ENCODE results near the gene PDF.
"Not testable (repeated sequence)": the region's sequence is repeated elsewhere in the genome, so short reads cannot be mapped to it uniquely, and the experiment has no call there.

Gene PDF

DNA sequence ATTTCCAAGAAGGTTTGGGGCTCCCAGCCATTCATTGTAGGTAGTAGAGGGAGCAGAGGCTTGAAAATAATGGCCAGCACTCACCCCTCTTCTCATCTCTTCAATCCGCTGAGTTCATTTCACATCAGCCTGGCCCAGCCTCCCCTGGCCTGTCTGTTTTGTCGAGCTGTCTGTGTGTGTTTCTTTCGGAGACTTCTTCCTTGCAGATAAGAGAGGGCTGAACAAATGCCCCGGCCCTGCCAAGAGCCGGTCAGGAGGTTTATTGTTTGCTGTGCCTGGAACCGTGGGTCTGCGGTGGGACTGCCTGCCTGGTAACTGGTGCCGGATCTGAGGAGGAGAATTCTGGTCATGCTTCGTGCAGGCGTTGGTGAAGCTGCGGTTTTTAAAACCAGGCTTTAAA is 15.9 kb downstream of the PDF start:
- DNase-seq, result no peak

DNA sequence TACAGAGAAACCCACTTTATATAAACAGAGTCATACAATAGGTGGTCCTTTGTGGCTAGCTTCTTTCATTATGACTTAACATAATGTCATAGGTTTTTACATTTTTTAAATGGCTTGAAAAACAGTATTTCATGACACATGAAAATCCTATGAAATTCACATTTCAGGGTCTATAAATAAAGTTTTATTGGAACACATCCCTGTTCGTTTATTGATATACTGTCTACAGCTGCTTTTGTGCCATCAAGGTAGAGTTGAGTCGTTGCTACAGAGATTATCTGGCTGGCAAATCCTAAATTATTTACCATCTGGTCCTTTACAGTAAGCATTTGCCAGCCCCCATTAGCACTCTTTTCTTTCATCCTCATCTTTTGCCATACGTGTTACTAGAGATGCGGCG is 16.9 kb downstream of the PDF start:
- DNase-seq, result no peak

DNA sequence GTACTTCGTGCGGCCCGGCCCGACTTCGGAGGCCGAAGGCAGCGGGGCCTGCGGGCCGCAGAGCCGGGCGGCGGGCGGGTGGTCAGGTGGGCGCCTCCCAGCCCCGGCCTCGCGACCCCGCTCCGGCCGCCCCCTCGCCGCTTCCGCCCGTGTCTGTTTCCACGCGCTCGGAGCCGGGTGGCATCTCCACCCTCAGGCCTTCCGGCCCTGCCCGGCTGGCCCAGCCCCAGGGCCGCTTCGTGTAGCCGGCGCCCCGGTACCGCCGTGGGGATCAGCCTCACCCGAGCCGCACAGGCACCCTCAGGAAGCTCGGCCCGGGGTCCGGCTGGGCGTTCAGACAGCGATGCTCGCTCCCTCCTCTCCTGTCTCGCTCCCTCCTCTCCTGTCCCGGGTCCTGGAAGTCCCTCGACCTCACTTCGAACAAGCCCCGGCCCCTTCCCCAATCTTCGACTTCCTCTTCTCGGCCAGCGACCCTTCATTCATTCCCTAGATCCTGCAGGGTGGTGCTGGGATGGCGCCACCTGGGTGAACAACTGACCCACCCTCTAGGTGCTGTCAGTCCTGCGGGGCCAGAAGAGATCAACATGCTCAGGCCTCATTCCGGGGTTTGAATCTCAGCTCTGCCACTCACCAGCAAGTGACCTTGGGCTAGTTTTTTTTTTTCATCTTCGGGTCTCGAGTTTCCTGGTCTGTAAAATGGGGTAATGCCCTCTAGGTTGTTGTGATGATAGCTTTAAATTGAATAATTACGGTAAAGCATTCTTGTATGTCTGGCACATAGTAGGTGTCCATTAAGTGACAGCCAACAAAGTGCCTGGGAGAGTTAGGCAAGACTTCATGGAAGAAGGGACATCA is 18.6 kb downstream of the PDF start:
- peak; percentile 6 for DNase-seq

DNA sequence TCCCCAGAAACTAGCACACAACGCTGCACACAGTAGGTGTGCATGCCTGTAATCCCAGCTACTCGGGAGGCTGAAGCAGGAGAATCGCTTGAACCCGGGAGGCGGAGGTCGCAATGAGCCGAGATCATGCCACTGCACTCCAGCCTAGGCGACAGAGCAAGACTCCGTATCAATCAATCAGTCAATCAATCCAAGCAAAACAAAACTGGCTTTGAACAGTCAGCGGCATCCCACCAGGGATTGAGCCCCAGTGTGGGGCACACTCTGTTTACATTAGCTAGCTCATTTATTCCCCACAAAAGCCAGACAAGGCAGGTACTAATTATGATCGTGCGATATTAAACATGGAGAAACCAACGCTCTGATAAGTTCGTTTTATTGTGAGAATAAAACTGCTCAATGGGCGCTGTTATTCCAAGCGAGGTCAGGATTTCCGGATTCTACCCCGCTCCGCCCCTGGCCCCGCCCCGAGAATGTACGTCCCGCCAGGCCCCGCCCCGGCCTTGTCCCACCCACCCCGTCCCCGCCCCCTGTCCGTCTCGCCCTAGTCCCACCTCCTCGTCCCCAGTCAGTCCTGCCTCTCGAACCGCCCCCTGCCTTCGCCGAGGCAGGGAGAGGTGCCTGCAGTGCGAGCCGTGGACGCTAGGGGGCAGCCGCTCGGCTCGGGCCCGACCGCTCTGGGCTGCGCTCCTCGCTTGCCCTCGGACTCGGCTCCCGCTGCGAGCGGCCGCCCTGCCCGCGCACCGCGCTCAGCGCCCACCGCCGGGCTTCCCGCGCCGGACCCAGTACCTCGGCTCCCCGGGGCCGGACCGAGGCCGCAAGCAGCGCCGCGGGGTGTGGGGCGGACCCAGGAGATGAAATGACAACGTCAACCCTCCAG is 19.5 kb downstream of the PDF start, which contains the start of gene VPS4A:
VPS4A (plus strand) TSS at position 698 of the 880 bp plus-strand sequence; CDS start at position 860, 162 bp downstream.
- peak; percentile 95 for DNase-seq

DNA sequence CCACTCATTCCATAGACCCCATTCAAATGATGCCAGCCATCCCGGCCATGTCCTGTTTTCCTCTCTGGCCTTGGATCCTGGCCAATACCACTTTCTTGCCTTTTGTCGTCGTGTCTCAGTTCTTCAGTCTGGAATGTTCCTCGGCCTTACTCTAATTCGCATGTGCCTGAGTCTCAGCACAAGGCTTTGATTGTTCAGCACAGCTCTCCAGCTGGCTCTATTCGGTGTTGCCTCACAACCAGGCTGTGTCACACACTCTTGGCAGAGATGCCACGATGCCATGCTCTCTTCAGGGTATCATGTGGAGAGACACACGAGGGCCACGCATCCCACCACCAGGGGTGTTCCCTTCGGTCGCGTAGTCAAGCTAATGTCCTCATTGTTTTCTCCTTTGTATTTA is 21.1 kb downstream of the PDF start:
- DNase-seq, result no peak

DNA sequence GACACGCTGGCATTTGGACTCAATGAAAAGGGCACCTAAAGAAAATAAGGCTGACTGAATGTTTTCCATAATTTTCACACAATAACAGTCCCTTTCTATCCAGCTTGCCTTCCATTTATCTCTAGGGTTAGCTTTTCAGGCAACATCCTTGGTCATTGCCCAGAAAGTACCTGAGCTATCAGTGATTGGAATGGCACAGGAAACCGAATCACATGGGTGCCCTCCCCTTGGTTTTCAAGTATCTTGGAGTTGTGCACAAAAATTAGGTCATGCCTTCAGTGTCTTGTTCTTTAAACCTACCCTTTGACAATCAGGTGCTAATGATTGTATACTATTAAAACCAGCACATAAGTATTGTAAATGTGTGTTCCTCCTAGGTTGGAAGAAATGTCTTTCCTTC is 22.5 kb downstream of the PDF start:
- no peak for DNase-seq

DNA sequence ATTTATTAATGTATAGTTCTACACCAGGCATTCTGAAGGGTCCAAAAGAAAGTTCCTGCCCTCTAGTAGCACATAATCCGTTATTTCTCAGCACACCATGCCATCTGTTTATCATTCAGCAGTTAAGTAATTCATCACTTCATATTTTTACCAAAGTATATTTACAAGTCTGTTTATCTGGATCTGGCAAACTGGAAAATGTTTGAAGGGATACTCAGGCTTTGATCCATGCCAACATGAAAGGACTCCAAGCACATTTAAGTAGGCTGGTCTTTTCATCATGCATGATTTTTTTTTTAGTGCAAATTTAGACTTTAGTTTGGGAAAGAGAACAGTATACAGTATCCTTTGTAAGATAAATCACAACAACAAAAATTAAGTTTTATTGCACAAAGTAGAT is 23.3 kb downstream of the PDF start:
- no peak for DNase-seq

DNA sequence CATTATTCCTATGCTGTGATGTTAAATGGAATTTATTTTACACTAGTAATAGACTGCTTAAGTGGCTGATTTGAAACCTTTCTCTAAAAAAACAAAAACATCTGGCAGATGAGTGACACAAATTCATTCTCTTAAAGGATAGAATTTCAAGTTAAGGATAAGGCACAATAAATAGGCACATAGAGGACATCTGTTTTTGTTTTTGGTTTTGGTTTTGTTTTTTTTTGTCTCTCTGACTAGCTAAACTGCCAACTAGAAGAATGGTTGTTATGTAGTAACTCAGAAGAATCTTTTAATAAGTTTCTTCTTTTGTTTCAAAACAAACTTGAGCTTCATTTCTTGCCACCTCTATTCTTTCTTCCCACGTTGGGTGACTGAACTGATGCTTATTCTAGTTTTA is 24.4 kb downstream of the PDF start:
- no peak for DNase-seq

DNA sequence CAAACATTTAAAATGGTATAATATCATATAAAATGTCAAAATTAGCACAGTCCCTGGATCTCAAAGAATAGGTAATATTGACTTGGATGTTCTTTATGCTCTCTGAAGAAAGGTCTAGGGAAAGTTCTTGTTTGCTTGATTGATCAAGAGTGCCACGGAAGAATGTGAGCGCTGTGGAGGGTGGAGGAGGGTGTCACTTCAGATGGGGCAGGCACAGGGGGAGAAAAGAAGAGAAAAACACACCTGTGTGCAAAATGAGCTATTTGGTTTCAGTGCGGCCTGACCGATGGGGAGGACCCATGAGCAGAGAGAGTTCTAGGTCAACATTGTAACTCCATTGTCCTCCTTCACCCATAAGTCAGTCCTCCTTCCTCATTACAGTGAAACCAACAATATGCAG is 28.1 kb downstream of the PDF start:
- DNase-seq, result no peak

DNA sequence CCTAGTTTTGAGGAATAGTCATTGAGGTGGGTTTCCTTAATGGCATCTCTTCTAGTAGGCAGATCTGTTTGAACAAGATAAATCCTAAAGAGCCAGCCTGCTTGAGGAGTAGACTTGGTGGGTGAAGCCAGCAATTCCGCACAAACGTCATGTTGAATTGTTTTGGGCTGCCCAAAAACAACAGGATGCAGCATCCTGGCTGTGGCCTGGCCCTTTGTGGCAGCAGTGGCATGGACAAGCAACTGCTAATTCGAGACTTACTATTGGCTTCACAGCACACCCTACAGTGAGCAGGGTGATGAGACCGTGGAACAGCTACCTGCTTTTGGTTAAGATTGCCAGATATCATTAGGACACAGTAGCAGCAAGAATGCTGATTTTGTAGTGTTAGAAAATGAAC is 28.5 kb downstream of the PDF start:
- DNase-seq, result no peak

DNA sequence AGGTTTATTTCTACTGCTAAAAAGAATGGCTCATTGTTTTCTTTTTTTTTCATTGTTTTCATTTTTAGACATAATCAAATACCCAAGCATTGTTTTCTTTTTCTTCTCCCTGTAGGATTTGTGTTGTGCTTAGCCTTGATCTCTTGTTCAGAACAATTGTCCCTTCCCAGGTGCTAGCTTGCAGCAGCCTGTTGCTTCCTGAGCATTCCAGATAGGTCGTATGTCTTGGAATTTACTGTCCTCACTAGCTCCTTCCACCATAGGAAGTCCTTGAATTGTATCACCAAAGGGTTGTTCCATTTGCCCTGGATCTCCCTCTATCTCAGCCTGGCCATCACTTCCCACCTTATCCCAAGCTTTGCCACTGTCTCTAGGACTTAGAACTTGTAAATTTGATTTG is 29.2 kb downstream of the PDF start:
- no peak for DNase-seq

DNA sequence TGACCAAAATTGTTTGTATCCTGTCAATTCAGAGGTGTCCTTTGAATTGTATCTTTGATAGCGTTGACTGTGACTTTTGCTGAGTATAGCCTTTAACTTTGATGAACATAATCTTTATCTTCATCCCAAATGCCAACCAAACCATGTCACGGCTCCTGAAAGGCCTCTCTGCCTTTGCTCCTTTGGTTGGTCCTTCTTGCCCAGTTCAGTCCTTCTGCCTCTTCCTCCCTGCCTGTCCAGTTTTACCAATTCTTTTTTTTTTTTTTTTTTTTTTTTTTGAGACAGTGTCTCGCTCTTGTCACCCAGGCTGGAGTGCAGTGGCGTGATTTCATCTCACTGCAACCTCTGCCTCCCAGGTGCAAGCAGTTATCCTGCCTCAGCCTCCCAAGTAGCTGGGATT is 32.1 kb downstream of the PDF start:
- DNase-seq, result no peak

DNA sequence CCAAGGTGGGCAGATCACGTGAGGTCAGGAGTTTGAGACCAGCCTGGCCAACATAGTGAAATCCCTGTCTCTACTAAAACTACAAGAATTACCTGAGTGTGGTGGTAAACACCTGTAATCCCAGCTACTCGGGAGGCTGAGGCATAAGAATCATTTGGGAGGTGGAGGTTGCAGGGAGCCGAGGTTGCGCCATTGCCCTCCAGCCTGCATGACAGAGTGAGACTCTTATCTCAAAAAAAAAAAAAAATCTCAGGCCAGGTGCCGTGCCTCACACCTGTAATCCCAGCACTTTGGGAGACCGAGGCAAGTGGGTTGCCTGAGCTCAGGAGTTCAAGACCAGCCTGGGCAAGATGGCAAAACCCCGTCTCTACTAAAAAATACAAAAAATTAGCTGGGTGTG is 33.6 kb downstream of the PDF start:
- DNase-seq, result not testable (repeated sequence)

DNA sequence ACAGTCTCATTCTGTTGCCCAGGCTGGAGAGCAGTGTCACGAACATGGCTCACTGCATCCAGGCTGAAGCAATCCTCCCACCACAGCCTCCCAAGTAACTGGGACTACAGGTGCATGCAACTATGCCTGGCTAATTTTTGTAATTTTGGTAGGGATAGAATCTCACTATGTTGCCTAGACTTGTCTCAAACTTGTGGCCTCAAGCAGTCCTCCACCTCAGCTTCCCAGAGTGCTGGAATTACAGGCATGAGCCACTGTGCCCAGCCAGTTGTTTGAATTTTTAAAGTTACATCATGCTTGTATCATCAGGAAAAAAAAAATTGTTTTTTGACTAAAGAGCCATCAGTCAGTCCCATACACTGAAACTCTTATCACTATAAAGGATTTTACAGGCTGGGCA is 36.3 kb downstream of the PDF start:
- DNase-seq, result no peak

DNA sequence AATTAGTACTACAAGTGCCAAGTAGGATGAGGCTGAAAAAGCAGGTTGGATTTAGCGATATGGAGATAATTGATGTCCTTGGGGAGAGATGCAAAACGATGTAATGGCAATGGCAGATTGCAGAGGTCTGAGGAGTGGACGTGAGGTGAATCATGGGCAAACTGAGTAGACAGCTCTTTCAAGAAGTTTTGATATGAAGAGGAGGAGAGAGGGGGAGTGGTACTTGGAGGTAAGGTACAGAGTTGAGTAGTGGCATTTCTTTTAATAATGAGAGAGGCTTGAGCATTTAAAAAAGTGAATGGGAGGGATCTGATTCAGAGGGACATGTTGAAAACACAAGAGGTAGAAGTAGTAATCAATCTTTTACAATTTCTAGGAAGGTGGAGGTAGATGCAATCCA is 37.0 kb downstream of the PDF start:
- no peak for DNase-seq

DNA sequence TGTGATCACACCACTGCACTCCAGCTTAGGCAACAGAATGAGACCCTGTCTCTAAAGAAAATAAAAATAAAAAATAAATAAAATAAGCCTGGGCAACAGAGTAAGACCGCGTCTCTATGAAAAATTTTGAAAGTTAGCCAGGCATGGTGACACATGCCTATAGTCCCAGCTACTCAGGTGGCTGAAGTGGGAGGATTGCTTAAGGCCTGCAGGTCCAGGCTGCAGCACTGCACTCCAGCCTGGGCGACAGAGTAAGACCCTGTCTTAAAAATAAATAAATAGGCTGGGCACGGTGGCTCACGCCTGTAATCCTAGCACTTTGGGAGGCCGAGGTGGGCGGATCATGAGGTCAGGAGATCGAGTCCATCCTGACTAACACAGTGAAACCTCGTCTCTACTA is 38.7 kb downstream of the PDF start:
- not testable (repeated sequence) for DNase-seq

DNA sequence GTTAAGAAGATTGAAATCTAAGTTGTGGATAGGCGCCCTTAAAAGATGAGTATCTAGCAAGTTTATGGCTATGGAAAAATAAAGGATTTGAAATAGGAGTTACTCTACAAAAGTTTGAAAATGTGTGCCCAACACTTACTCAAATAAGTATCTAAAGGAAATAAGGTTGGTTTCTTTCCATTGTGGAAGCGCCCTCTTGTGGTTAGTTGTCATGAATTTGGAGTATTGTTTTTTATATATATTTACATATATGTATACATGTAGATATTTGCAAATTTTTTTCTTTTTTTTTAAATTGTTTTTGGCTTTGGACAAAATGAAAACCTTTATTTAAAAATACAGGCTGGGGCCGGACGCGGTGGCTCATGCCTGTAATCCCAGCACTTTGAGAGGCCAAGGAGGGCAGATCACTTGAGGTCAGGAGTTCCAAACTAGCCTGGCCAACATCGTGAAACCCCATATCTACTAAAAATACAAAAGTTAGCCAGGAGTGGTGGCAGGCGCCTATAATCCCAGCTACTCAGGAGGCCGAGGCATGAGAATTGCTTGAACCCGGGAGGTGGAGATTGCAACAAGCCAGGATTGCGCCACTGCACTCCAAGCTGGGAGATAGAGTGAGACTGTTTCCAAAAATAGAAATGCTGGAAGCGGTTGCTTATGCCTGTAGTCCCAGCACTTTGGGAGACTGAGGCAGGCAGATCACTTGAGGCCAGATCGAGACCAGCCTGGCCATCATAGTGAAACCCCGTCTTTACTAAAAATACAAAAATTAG is 43.3 kb downstream of the PDF start:
- DNase-seq, result peak; percentile 35

DNA sequence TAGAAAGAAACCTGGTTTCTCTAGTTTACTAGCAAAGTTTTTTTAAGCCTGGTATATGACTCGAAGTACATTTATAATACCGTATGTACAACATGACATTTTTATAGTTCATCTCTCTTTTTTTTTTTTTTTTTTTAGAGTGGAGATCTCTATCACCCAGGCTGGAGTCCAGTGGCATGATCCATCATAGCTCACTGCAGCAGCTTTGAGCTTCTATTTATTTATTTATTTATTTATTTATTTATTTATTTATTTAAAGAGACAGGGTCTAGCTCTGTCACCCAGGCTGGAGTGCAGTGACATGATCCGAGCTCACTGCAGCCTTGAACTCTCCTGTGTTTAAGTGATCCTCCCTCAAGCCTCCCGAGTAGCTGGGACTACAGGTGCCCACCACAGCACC is 45.1 kb downstream of the PDF start:
- no peak for DNase-seq

DNA sequence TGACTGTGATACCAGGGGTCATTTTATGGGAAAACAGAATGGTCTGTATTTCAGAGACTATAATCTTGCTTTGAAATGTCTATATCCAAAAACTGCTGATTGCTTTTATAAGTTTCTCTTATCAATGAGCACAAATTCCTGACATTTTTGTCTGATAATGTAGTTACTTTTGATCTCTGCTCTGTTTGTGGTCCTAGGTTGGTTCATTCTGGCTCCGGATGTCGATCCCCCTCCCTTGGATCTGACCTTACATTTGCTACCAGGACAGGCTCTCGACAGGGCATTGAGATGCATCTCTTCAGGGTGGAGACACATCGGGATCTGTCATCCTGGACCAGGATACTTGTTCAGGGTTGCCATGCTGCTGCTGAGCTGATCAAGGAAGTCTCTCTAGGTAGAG is 46.5 kb downstream of the PDF start:
- no peak for DNase-seq

DNA sequence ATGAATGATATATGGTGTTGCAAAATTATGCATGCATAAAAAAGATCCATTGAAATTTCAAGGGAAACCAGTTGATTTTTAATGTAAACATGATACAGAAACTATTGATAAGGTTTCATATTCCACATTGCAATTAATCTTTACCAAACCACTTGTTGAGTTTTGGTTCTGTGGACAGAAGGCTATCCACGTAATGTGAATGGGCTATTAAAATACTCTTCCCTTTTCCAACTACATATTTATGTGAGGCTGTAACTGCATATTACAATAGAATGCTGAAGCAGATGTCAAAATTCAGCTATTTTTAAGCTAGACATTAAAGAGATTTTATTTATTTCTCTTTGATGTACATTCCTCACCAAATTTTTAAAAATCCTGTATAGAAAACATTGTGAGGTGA is 53.0 kb downstream of the PDF start:
- DNase-seq, result no peak
